PC-3 (cell line): ENCODE results near the gene JAZF1. TPM values are rescaled to one million over a fixed set of nuclear protein-coding genes. Genes with fewer than 3 reads are reported as not detected.
A peak's percentile ranks its signal among the peaks of the same experiment; 100 is the strongest.

Experiments used
- ATAC-seq: fragments of 200-7000 bp; cut with Tn5 transposase; 2 replicates; pipeline ENCODE4 v1.9.1; 2020; ENCODE audit warnings: mild to moderate bottlenecking, moderate library complexity
- BruUV-seq: library from RNA; stranded (reverse); fragments of 400-500 nt; replicated peaks from 2 replicates; lab custom pipeline; 2021; lab: Mats Ljungman, UMichigan
- CTCF ChIA-PET: fragments of 300-600 bp; sonication (Branson Sonifier 250); formaldehyde crosslinking; loops from one replicate; lab custom pipeline; 2022; ENCODE audit warnings: antibody characterized with exemption; lab: Charles Lee
- POLR2A ChIA-PET: fragments of 300-600 bp; sonication (Branson Sonifier 250); formaldehyde crosslinking; loops from one replicate; lab custom pipeline; 2022; ENCODE audit warnings: antibody characterized with exemption; ENCODE audit not compliant: unreplicated experiment; lab: Charles Lee
- DNase-seq: peaks from one replicate; pipeline ENCODE4 v3.0.0-alpha.2; 2015
- H2AFZ ChIP-seq: fragments of 300-600 bp; sonication (generic); 2 replicates; pipeline ENCODE4 v1.6.0; 2016; ENCODE audit warnings: antibody characterized with exemption, low read length
- H3F3A ChIP-seq: fragments of 300-600 bp; sonication (generic); one replicate; pipeline ENCODE4 v1.6.0; 2017; ENCODE audit warnings: antibody characterized with exemption, low read length, control low read depth, mild to moderate bottlenecking; ENCODE audit not compliant: unreplicated experiment
- H3K27ac ChIP-seq: fragments of 300-600 bp; sonication (generic); 2 replicates; pipeline ENCODE4 v1.5.1; 2016; ENCODE audit warnings: mild to moderate bottlenecking, low read length
- H3K27me3 ChIP-seq: fragments of 300-600 bp; sonication (generic); 2 replicates; pipeline ENCODE4 v1.6.1; 2016; ENCODE audit warnings: low read length, mixed read lengths
- H3K36me3 ChIP-seq: fragments of 300-600 bp; sonication (generic); 2 replicates; pipeline ENCODE4 v1.6.1; 2016; ENCODE audit warnings: low read depth, mixed run types, low read length, mixed read lengths
- H3K4me1 ChIP-seq: fragments of 300-600 bp; sonication (generic); 2 replicates; pipeline ENCODE4 v1.5.1; 2016; ENCODE audit warnings: low read length; ENCODE audit not compliant: insufficient read depth
- H3K4me2 ChIP-seq: fragments of 300-600 bp; sonication (generic); 2 replicates; pipeline ENCODE4 v1.6.0; 2016; ENCODE audit warnings: low read length
- H3K4me3 ChIP-seq: fragments of 300-600 bp; sonication (generic); 2 replicates; pipeline ENCODE4 v1.5.1; 2016; ENCODE audit warnings: mild to moderate bottlenecking, low read length, mixed read lengths
- H3K79me2 ChIP-seq: fragments of 300-600 bp; sonication (generic); 2 replicates; pipeline ENCODE4 v1.6.1; 2017; ENCODE audit warnings: low read length, mixed read lengths
- H3K9ac ChIP-seq: fragments of 300-600 bp; sonication (generic); 2 replicates; pipeline ENCODE4 v1.6.0; 2016; ENCODE audit warnings: mild to moderate bottlenecking, low read length
- H3K9me2 ChIP-seq: fragments of 300-600 bp; sonication (generic); replicated peaks from 2 replicates; pipeline ENCODE4 v1.6.1; 2016; ENCODE audit warnings: mixed run types, low read length, mixed read lengths
- H3K9me3 ChIP-seq: fragments of 300-600 bp; sonication (generic); 2 replicates; pipeline ENCODE4 v1.6.1; 2016; ENCODE audit warnings: low read length, mixed read lengths
- H4K20me1 ChIP-seq: fragments of 300-600 bp; sonication (generic); 2 replicates; pipeline ENCODE4 v1.6.1; 2016; ENCODE audit warnings: low read length, mixed read lengths
- EZH2 ChIP-seq: fragments of 300-600 bp; sonication (generic); IDR thresholded peaks from one replicate; pipeline ENCODE4 v1.6.1; 2017; ENCODE audit warnings: antibody characterized with exemption, mild to moderate bottlenecking, low read length; ENCODE audit not compliant: unreplicated experiment
- EZH2phosphoT487 ChIP-seq: fragments of 300-600 bp; sonication (generic); IDR thresholded peaks from 2 replicates; pipeline ENCODE4 v1.6.1; 2018; ENCODE audit warnings: mild to moderate bottlenecking, antibody characterized with exemption, low read length, borderline replicate concordance
- intact Hi-C: fragments of 100-400 bp; cut with micrococcal nuclease; formaldehyde crosslinking; loops from 2 replicates; pipeline ENCODE4 v1.9.0; 2023
- total RNA-seq: library from RNA; depleted of rRNA; stranded (reverse); fragments of >200 nt; gene quantifications from 2 replicates; pipeline ENCODE4 v1.2.3, GENCODE V29; 2014
- TF ChIP-seq, protein P1 (sequence below): fragments of 300-600 bp; sonication (generic); conservative IDR thresholded peaks from 2 replicates; pipeline ENCODE4 v1.5.1; 2017; ENCODE audit warnings: antibody characterized with exemption, low read depth, mild to moderate bottlenecking, low read length

Gene JAZF1
- total RNA-seq, 1 experiment from 2014 or later = 2.3 TPM

GRCh38 chr7:27994639-27995038, 186.0 kb downstream of the JAZF1 start:
- peak; percentile 55 for DNase-seq
- intact Hi-C loops = no loop called here
- Histone ChIP-seq H2AFZ (no peak overlapping the region), H3K36me3 (no peaks in the 10 kb centered on the region), H3K27ac (no peak overlapping the region), H3K4me3 (no peak overlapping the region), H3K4me1 (peaks cover 11% of the 10 kb centered on the region), H4K20me1 (no peaks in the 10 kb centered on the region), H3K9me3 (no peaks in the 10 kb centered on the region), H3K9me2 (no peaks in the 10 kb centered on the region), H3F3A (no peaks in the 10 kb centered on the region), H3K4me2 (no peak overlapping the region), H3K9ac (no peak overlapping the region), H3K79me2 (no peaks in the 10 kb centered on the region), H3K27me3 (no peaks in the 10 kb centered on the region)
- TF ChIP-seq, protein P1, sequence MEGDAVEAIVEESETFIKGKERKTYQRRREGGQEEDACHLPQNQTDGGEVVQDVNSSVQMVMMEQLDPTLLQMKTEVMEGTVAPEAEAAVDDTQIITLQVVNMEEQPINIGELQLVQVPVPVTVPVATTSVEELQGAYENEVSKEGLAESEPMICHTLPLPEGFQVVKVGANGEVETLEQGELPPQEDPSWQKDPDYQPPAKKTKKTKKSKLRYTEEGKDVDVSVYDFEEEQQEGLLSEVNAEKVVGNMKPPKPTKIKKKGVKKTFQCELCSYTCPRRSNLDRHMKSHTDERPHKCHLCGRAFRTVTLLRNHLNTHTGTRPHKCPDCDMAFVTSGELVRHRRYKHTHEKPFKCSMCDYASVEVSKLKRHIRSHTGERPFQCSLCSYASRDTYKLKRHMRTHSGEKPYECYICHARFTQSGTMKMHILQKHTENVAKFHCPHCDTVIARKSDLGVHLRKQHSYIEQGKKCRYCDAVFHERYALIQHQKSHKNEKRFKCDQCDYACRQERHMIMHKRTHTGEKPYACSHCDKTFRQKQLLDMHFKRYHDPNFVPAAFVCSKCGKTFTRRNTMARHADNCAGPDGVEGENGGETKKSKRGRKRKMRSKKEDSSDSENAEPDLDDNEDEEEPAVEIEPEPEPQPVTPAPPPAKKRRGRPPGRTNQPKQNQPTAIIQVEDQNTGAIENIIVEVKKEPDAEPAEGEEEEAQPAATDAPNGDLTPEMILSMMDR = no peak
- TF ChIP-seq EZH2 = no peak
- no peak for TF ChIP-seq EZH2phosphoT487
- POLR2A ChIA-PET = no interaction called here
- no TSS peak for BruUV-seq
- CTCF ChIA-PET = no interaction called here
- peak; percentile 97 for ATAC-seq

DNA sequence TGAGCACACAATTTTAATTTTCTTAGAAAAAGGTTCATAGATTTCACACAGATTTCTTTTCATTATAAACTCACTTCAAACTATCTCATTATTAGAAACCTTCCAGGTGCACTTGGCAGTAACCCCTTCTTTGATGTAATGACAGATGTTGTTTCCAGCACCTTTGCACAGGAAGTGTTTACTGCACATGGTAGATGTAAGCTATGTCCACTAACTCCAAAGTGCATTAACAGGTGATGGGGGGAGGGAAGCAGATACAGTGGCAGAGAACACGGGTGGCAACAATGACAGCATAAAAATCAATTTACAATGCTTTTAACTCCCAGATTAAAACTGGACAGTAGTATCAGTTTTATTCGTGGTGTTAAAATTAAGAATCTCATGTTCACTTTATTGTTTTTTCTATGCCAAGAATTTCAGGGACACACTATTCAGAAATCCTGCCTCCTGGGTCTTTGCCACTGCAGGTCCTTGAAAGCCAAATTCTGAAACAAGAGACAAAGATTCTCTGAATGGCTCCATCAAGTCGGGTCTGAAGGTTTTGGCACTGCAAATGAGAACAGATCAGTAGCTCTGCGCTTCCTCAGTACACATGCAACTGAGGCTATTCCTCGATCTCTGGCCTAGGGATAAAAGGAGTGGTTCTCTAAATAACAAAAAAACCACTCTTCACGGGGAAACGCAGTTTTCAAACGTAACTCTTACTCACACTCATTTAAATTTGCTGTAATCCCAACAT, 187.7 kb downstream of the JAZF1 start:
- H3K27me3 ChIP-seq = no peaks in the 10 kb centered on the region
- H3K79me2 ChIP-seq = no peaks in the 10 kb centered on the region
- ChIA-PET POLR2A (no interaction called here), CTCF (no interaction called here)
- TF ChIP-seq, protein P1 = no peak
- intact Hi-C loops = no loop called here
- H3K4me1 ChIP-seq = peaks cover 11% of the 10 kb centered on the region
- H3K36me3 ChIP-seq = no peaks in the 10 kb centered on the region
- H3K27ac ChIP-seq = no peak overlapping the region
- H3K9me3 ChIP-seq = no peaks in the 10 kb centered on the region
- H3F3A ChIP-seq = no peaks in the 10 kb centered on the region
- no peaks in the 10 kb centered on the region for H4K20me1 ChIP-seq
- H2AFZ ChIP-seq = no peak overlapping the region
- DNase-seq (no peak), ATAC-seq (no peak)
- no peak overlapping the region for H3K9ac ChIP-seq
- H3K4me2 ChIP-seq = no peak overlapping the region
- no peak overlapping the region for H3K4me3 ChIP-seq
- BruUV-seq = no TSS peak
- no peaks in the 10 kb centered on the region for H3K9me2 ChIP-seq

DNA sequence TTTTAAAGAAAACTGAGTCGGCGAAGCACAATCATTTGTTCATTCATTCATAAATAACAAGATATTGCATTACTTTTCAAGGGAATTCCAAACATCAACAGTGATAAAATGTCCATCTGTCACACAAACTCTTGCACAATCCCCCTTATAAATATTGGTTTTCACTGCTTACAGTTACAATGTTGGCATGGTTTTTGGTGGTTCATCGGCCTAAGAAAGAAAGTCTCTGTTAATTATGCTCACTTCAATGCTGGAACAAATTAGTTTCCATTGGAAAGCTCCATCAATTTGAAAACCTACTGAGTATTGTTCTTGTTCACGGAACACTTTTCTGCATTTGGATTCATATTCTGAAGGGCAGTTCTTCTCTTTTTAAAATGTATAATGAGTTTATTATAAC, 188.5 kb downstream of the JAZF1 start:
- TF ChIP-seq, protein P1 = no peak
- Histone ChIP-seq H3K4me1 (peaks cover 11% of the 10 kb centered on the region), H2AFZ (no peak overlapping the region), H3K9me3 (no peaks in the 10 kb centered on the region), H3K4me3 (no peak overlapping the region), H3F3A (no peaks in the 10 kb centered on the region), H3K27ac (no peak overlapping the region), H3K4me2 (no peak overlapping the region), H4K20me1 (no peaks in the 10 kb centered on the region), H3K9ac (no peak overlapping the region), H3K27me3 (no peaks in the 10 kb centered on the region), H3K36me3 (no peaks in the 10 kb centered on the region), H3K9me2 (no peaks in the 10 kb centered on the region), H3K79me2 (no peaks in the 10 kb centered on the region)
- ChIA-PET POLR2A (no interaction called here), CTCF (no interaction called here)
- no TSS peak for BruUV-seq
- intact Hi-C loops = no loop called here
- ATAC-seq = no peak
- no peak for DNase-seq
